IMR-90 (cell line): ENCODE measurements around the gene GPR149.

Experiments
- BHLHE40 ChIP-seq: fragments of 150-350 bp; IDR thresholded peaks from 2 replicates; pipeline ENCODE4 v1.6.1; 2016; ENCODE audit warnings: mild to moderate bottlenecking, low read depth, low read length
- CTCF ChIP-seq: conservative IDR thresholded peaks from 2 replicates; pipeline ENCODE4 v1.5.1; 2012; ENCODE audit warnings: mild to moderate bottlenecking, low read depth, low read length, improper control_type of control experiment

- TF ChIP-seq CTCF, result peak; percentile 62
- no peak for TF ChIP-seq BHLHE40
These were observed 95.0 kb downstream of the GPR149 start for GRCh38 chr3:154334973-154335420.
